GM19193 (cell line): Measurements from ENCODE around the gene OR52E6.

Source experiments
- POLR2A ChIP-seq: IDR thresholded peaks from 4 replicates; pipeline ENCODE4 v1.6.1; 2011; ENCODE audit not compliant: insufficient read depth, insufficient read length; ENCODE audit errors: extremely low read depth

Gene OR52E6

GRCh38 chr11:5841797-5842196, at the start of gene OR52E6:
Gene OR52E6 (minus strand): TSS chr11:5841897. CDS start chr11:5841897, 0 bp downstream.
- TF ChIP-seq POLR2A: no peak

- no peak for TF ChIP-seq POLR2A
Measured at GRCh38 chr11:5891216-5891800, 49.6 kb upstream of the OR52E6 start.

GRCh38 chr11:5887661-5888060, 46.0 kb upstream of the OR52E6 start:
- TF ChIP-seq POLR2A: no peak

- no peak for TF ChIP-seq POLR2A
Measured at GRCh38 chr11:5887172-5887571, 45.5 kb upstream of the OR52E6 start.

GRCh38 chr11:5881756-5882155, 40.1 kb upstream of the OR52E6 start:
- no peak for TF ChIP-seq POLR2A

DNA sequence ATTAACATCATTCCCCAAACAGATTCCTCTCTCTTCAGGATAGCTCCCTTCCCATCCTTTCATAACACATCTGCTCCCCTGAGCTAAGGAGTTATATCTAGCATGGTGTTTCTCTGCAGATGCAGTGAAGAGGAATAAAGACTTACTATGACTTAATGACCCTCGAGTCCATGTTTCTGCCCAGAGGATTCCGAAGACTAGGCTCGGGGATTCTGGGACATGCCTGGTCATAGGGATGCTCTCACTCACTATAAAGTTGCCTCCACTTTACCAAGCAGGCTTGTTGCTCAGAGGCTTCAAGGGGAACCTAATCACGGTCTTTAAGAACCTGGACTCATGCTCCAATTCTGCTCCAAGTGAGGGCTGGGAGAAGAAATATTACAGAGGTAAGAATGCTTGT, 38.6 kb upstream of the OR52E6 start, which contains the start of gene OR52E4:
TSS of gene OR52E4 (plus strand) at position 301 of the 400 bp plus-strand sequence. CDS start 3,664 bp downstream, outside the sequence.
- no peak for TF ChIP-seq POLR2A

GRCh38 chr11:5878564-5878963, 36.9 kb upstream of the OR52E6 start:
- no peak for TF ChIP-seq POLR2A

- TF ChIP-seq POLR2A: no peak
Measured at GRCh38 chr11:5865826-5866225, 24.1 kb upstream of the OR52E6 start.

GRCh38 chr11:5857590-5857989, 15.9 kb upstream of the OR52E6 start, which contains the start of gene OR52E8:
Gene OR52E8 (minus strand): TSS chr11:5857690. CDS start chr11:5857690, 0 bp downstream.
- TF ChIP-seq POLR2A: no peak

DNA sequence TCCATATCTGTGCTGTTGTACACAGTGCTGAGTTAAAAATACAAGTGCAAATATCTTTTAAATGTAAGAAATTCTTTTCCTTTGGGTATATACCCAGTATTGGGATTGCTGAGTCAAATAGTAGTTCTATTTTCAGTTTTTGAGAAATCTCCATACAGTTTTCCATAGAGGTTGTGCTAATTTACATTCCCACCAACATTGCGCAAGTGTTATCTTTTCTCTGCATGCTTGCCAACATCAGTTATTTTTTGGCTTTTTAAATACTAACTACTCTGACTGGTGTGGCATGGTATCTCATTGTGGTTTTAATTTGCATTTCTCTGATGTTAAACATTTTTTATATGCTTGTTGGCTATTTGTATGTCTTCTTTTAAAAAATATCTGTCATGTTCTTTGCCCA, 9.3 kb upstream of the OR52E6 start:
- no peak for TF ChIP-seq POLR2A

DNA sequence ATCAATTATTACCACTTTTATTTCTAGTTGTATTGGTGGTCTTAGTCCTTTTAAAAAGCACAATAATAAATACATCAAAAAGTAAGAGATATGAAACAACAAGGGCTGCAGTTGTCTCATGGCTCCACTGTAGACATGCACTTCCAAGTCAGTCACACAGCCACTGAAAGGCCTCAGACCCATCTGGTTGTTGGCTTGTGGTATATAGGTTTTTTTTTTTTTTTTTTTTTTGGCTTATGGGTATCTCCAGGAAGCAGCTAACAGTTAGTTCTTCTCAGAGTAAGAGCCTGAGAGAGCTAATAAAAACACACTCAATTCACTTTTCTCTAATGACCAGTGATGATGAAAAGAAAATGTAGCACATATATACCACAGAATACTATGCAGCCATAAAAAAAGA, 6.0 kb upstream of the OR52E6 start:
- no peak for TF ChIP-seq POLR2A

DNA sequence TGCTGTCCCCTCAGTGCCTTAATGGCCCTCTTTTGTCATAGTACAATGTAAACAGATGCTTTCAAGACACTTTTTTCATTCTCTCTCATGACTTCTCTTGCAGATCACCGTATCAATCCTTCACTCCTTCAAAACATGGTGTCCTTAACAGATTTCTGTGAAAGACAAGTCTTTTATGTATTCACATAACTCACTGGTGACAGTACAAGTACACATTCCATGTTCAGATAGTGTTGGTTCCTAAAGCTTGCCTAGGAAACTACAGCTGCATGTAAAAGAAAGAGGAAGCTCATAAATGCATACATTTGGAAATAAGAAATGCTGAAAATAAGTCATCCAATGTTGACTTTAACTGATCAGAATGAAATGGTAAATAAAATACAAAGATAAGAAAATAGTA, 5.0 kb upstream of the OR52E6 start:
- no peak for TF ChIP-seq POLR2A

GRCh38 chr11:5837695-5838094, 4.0 kb downstream of the OR52E6 start:
- no peak for TF ChIP-seq POLR2A

DNA sequence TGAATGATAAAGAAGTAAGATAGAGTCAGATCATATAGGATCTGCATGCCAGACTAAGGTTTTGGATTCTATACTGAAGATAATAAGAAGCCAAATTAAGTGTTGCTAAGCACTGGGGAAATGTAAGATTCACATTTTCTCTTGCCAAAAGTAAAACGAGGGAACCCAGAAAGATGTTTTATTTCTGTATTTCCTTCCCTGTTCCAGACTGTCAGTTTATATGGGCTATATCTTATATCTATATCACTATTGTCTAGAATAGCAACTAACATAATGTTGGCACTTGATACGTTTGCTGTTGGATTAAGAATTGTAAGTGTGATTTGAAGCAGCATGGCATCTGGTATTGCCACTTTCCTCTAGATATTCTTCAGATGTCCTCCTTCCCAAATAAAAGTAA, 8.3 kb downstream of the OR52E6 start:
- TF ChIP-seq POLR2A: no peak

DNA sequence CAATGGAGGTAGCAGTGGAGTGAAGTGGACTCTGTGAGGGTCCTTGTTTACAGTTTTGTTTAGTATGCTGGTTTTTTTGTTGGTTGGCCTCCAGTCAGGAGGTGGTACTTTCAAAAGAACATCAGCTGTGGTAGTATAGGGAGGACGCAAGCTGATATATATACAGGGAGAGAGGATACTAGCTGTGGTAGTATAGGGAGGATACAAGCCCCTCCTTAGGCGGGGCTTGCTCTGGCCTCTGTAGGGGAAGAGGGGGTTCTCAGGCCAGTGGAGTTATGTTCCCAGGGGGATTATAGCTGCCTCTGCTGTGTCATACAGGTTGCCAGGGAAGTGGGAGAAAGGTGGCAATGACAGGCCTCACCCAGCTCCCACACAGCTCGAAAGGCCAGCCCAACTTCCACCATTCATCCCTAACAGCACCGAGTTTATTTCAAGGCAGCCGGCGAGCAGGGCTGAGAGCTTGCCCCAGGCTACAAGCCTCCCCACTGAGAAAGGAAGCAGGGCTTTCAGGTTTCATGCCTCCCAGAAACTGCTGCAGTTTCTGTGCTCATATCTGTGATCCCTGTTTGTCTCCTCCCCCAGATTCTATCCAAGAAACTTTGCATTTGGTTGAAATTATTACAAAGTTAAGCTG, 10.4 kb downstream of the OR52E6 start:
- TF ChIP-seq POLR2A: no peak

- TF ChIP-seq POLR2A: no peak
Measured at GRCh38 chr11:5818245-5818886, 23.3 kb downstream of the OR52E6 start.
